GM23248 (cell line): ENCODE data around the gene ORM2.

ENCODE experiments used
- EZH2 ChIP-seq: fragments of 200-600 bp; sonication (generic); IDR thresholded peaks from 2 replicates; pipeline ENCODE4 v1.6.1; 2018; ENCODE audit warnings: antibody characterized with exemption, mild to moderate bottlenecking; ENCODE audit not compliant: insufficient read depth, poor library complexity, severe bottlenecking
- EZH2phosphoT487 ChIP-seq: fragments of 200-600 bp; sonication (generic); IDR thresholded peaks from 2 replicates; pipeline ENCODE4 v1.6.1; 2018; ENCODE audit warnings: antibody characterized with exemption, moderate library complexity, mild to moderate bottlenecking, low read depth; ENCODE audit not compliant: insufficient read depth

- TF ChIP-seq EZH2phosphoT487 (no peak), EZH2 (no peak)
These were observed 14.6 kb upstream of the ORM2 start for GRCh38 chr9:114314881-114315722.
